OCI-LY7 (cell line): ENCODE data around the gene PLA2R1.

Experiments used
- EZH2phosphoT487 ChIP-seq: fragments of 200-600 bp; sonication (generic); IDR thresholded peaks from 2 replicates; pipeline ENCODE4 v1.6.1; 2018; ENCODE audit warnings: low read depth, borderline replicate concordance, mild to moderate bottlenecking, mixed run types, antibody characterized with exemption, low read length, moderate library complexity, mixed read lengths
- TF ChIP-seq, protein P1 (sequence below): fragments of 200-600 bp; sonication (generic); conservative IDR thresholded peaks from 2 replicates; pipeline ENCODE4 v1.5.1; 2014; ENCODE audit warnings: mild to moderate bottlenecking, antibody characterized with exemption, low read length, moderate library complexity, mixed read lengths

DNA sequence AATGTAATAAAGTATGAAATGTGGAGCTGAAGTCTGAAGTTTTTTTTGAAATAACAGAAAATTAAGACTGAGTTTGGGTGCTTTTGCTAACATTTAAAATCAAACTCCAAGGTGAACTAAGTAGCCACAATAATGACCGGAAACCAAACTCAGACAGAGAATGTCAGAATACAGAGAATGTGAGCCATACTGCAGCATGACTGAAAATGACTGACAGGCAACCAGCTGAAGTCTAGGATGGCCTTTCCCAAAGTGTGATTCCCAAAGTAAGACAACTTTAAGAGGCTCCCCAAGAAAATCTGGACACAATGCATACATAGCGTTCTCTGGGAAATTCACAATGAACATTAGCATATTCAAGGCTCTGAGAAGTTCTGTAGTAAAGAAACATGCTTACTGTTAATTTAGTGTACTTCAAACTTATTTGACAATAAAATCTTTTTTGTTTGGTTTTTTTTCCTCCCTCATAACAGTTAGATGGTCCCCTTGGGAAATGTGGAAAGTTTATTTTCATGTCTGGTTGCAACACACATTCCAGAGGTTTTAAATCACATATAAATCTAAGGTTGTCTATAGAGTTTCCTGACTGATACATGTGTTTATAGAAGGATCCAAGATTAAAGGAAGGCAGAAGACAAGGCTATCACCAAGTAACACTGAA lies 28.6 kb downstream of the PLA2R1 start:
- TF ChIP-seq, protein P1, sequence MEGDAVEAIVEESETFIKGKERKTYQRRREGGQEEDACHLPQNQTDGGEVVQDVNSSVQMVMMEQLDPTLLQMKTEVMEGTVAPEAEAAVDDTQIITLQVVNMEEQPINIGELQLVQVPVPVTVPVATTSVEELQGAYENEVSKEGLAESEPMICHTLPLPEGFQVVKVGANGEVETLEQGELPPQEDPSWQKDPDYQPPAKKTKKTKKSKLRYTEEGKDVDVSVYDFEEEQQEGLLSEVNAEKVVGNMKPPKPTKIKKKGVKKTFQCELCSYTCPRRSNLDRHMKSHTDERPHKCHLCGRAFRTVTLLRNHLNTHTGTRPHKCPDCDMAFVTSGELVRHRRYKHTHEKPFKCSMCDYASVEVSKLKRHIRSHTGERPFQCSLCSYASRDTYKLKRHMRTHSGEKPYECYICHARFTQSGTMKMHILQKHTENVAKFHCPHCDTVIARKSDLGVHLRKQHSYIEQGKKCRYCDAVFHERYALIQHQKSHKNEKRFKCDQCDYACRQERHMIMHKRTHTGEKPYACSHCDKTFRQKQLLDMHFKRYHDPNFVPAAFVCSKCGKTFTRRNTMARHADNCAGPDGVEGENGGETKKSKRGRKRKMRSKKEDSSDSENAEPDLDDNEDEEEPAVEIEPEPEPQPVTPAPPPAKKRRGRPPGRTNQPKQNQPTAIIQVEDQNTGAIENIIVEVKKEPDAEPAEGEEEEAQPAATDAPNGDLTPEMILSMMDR: no peak
- no peak for TF ChIP-seq EZH2phosphoT487
